B cell (primary cell): Measurements from ENCODE around the gene TPCN2. TPM values are rescaled to one million over a fixed set of nuclear protein-coding genes. Genes with fewer than 3 reads are reported as not detected.

Experiments
- ATAC-seq: fragments of 200-7000 bp; cut with Tn5 transposase; one replicate; pipeline ENCODE4 v1.10.0; 2021; ENCODE audit warnings: low read depth, mild to moderate bottlenecking, moderate number of reproducible peaks, moderate library complexity
- CTCF ChIA-PET: fragments of 350-600 bp; sonication (Branson Sonifier 250); formaldehyde crosslinking; loops from one replicate; lab custom pipeline; 2021; ENCODE audit warnings: antibody characterized with exemption, inconsistent platforms; lab: Charles Lee
- POLR2A ChIA-PET: fragments of 350-600 bp; sonication (Branson Sonifier 250); formaldehyde crosslinking; loops from one replicate; lab custom pipeline; 2021; ENCODE audit warnings: antibody characterized with exemption; lab: Charles Lee
- DNase-seq: peaks from one replicate; pipeline ENCODE4 v3.0.0; 2013
- H2AFZ ChIP-seq: 2 replicates; pipeline ENCODE4 v1.6.1; 2012; ENCODE audit warnings: mild to moderate bottlenecking, low read depth, low read length; ENCODE audit not compliant: insufficient read depth, poor library complexity, severe bottlenecking
- H3K27ac ChIP-seq, 2 donors: 1 replicate in 1 of 2; 2 replicates in 1 of 2; pipeline ENCODE4 v1.5.1; 2012 to 2013; ENCODE audit warnings: low read length in 2 of 2, mild to moderate bottlenecking in 2 of 2, moderate library complexity in 1 of 2
- H3K27me3 ChIP-seq, 4 experiments: fragments of 200-600 bp in 1 of 4; sonication (generic) in 1 of 4; replicated peaks in 1 of 4; 1 replicate in 2 of 4; 2 replicates in 2 of 4; pipeline versions ENCODE4 v1.6.1 to v1.7.0; 2013 to 2016; ENCODE audit warnings: low read length in 3 of 4, mild to moderate bottlenecking in 2 of 4, mixed read lengths in 1 of 4, moderate library complexity in 1 of 4; ENCODE audit not compliant: insufficient read depth in 4 of 4, control insufficient read depth in 3 of 4; ENCODE audit errors: control extremely low read depth in 1 of 4
- H3K36me3 ChIP-seq, 2 experiments: replicated peaks in 1 of 2; 1 replicate in 1 of 2; 2 replicates in 1 of 2; pipeline versions ENCODE4 v1.6.1 to v1.7.1; 2013; ENCODE audit warnings: low read length in 1 of 2; ENCODE audit not compliant: insufficient read depth in 2 of 2, control insufficient read depth in 1 of 2; ENCODE audit errors: control extremely low read depth in 1 of 2, extremely low read depth in 1 of 2
- H3K4me1 ChIP-seq, 2 donors: fragments of 200-600 bp in 1 of 2; sonication (generic) in 1 of 2; 1 replicate in 1 of 2; 2 replicates in 1 of 2; pipeline versions ENCODE4 v1.5.1 to v1.6.1; 2013 to 2017; ENCODE audit warnings: low read length in 2 of 2; ENCODE audit not compliant: control insufficient read depth in 2 of 2, insufficient read depth in 2 of 2
- H3K4me2 ChIP-seq: replicated peaks from 2 replicates; pipeline ENCODE3; 2012; ENCODE audit warnings: mild to moderate bottlenecking, low read depth, low read length; ENCODE audit not compliant: poor library complexity, severe bottlenecking
- H3K4me3 ChIP-seq, 5 experiments: fragments of 200-600 bp in 1 of 5; sonication (generic) in 1 of 5; 1 replicate in 3 of 5; 2 replicates in 2 of 5; pipeline versions ENCODE4 v1.5.1 to v1.7.0; 2011 to 2016; ENCODE audit warnings: low read length in 4 of 5, mild to moderate bottlenecking in 4 of 5, low read depth in 2 of 5, control low read depth in 1 of 5, moderate library complexity in 1 of 5; ENCODE audit not compliant: insufficient read depth in 1 of 5; ENCODE audit errors: control extremely low read depth in 1 of 5, extremely low read depth in 1 of 5
- H3K79me2 ChIP-seq: fragments of 200-600 bp; sonication (generic); one replicate; pipeline ENCODE4 v1.6.0; 2016; ENCODE audit warnings: low read length; ENCODE audit not compliant: control insufficient read depth, insufficient read depth
- H3K9ac ChIP-seq: fragments of 200-600 bp; sonication (generic); 2 replicates; pipeline ENCODE4 v1.6.1; 2017; ENCODE audit warnings: mild to moderate bottlenecking, low read length, moderate library complexity
- H3K9me3 ChIP-seq, 3 donors: one replicate each; pipeline versions ENCODE4 v1.6.1 to v1.7.1; 2013; ENCODE audit warnings: low read length in 2 of 3; ENCODE audit not compliant: control insufficient read depth in 2 of 3, insufficient read depth in 1 of 3; ENCODE audit errors: control extremely low read depth in 1 of 3
- H4K20me1 ChIP-seq: 2 replicates; pipeline ENCODE4 v1.6.0; 2012; ENCODE audit warnings: mild to moderate bottlenecking, low read length; ENCODE audit not compliant: insufficient read depth, control insufficient read depth, poor library complexity, severe bottlenecking
- H3K27ac Mint-ChIP-seq: one replicate; pipeline ENCODE4 v1.8.0; 2021; ENCODE audit warnings: mixed read lengths
- H3K27me3 Mint-ChIP-seq: one replicate; pipeline ENCODE4 v1.8.0; 2021; ENCODE audit warnings: mixed read lengths
- H3K4me1 Mint-ChIP-seq: one replicate; pipeline ENCODE4 v1.8.0; 2021; ENCODE audit warnings: mixed read lengths
- H3K4me3 Mint-ChIP-seq: one replicate; pipeline ENCODE4 v1.8.0; 2021; ENCODE audit warnings: mixed read lengths
- H3K9me3 Mint-ChIP-seq: one replicate; pipeline ENCODE4 v1.8.0; 2022; ENCODE audit warnings: mixed read lengths; ENCODE audit not compliant: insufficient read depth
- CTCF ChIP-seq: fragments of 200-600 bp; IDR thresholded peaks from one replicate; pipeline ENCODE4 v1.8.0; 2022; ENCODE audit warnings: antibody characterized with exemption, mild to moderate bottlenecking
- EZH2 ChIP-seq: IDR thresholded peaks from 2 replicates; pipeline ENCODE4 v1.6.1; 2012; ENCODE audit warnings: borderline replicate concordance, low read depth, mild to moderate bottlenecking, moderate library complexity, low read length; ENCODE audit not compliant: insufficient read depth, poor library complexity, severe bottlenecking
- WGBS: methylation state at CpG from one replicate; pipeline ENCODE4 v1.1.5; 2013; ENCODE audit warnings: missing lambda C conversion rate; ENCODE audit not compliant: insufficient coverage; 5-methylcytosine and 5-hydroxymethylcytosine counted together
- intact Hi-C: fragments of 100-400 bp; cut with micrococcal nuclease; formaldehyde crosslinking; loops from one replicate; pipeline ENCODE4 v1.10.0; 2022
- polyA plus RNA-seq: library from polyadenylated mRNA; depleted of rRNA; stranded (reverse); fragments of >200 nt; gene quantifications from 2 replicates; pipeline ENCODE4 v1.2.3, GENCODE V29; 2012
- total RNA-seq, 2 donors: library from RNA; stranded (reverse); fragments of 120-200 nt in 1 of 2; gene quantifications; 1 replicate in 1 of 2; 2 replicates in 1 of 2; pipeline versions ENCODE4 v1.2.3 to v1.2.4, GENCODE V29; 2013 to 2022

The TPCN2 gene
- total and polyA plus RNA-seq, 2 donors (not counting 1 experiment from before 2014, with no cell fraction given) = 16.8 to 71.4 TPM

GRCh38 chr11:69129053-69129452, 80.3 kb downstream of the TPCN2 start:
- TF ChIP-seq CTCF (no peak), EZH2 (no peak)
- H3K9me3 Mint-ChIP-seq = peaks cover 11% of the 10 kb centered on the region

GRCh38 chr11:69129647-69130046, 80.9 kb downstream of the TPCN2 start:
- intact Hi-C loops = no loop called here
- Histone ChIP-seq H2AFZ (no peak overlapping the region), H3K9ac (no peak overlapping the region), H3K9me3 (peaks cover 0 to 31% (median 10%) of the 10 kb centered on the region in 3 donors), H3K27me3 (peaks cover 0 to 2% (median 0%) of the 10 kb centered on the region in 4 experiments), H3K36me3 (no peaks in the 10 kb centered on the region), H3K4me2 (no peak overlapping the region), H3K27ac (no peak overlapping the region), H3K4me1 (peaks cover 0 to 3% of the 10 kb centered on the region in 2 donors), H3K4me3 (no peak overlapping the region), H4K20me1 (no peaks in the 10 kb centered on the region), H3K79me2 (no peaks in the 10 kb centered on the region)
- WGBS = 94% methylated on average over 3 of the region's 7 CpGs
- no peak overlapping the region for H3K4me3 Mint-ChIP-seq
- ChIA-PET POLR2A (no interaction called here), CTCF (no interaction called here)
- no peak overlapping the region for H3K27ac Mint-ChIP-seq
- DNase-seq (no peak), ATAC-seq (no peak)
- peaks cover 5% of the 10 kb centered on the region for H3K4me1 Mint-ChIP-seq
- TF ChIP-seq CTCF = no peak
- no peak for TF ChIP-seq EZH2
- no peaks in the 10 kb centered on the region for H3K27me3 Mint-ChIP-seq
- H3K9me3 Mint-ChIP-seq = peaks cover 13% of the 10 kb centered on the region

More at GRCh38 chr11:69129053-69129452, 80.3 kb downstream of the TPCN2 start:
- no peak overlapping the region for H3K4me2 ChIP-seq
- intact Hi-C loops = no loop called here
- ChIA-PET POLR2A (no interaction called here), CTCF (no interaction called here)
- Mint-ChIP-seq H3K4me3 (no peak overlapping the region), H3K27me3 (no peaks in the 10 kb centered on the region), H3K27ac (no peak overlapping the region), H3K4me1 (peaks cover 1% of the 10 kb centered on the region)
- no peak for ATAC-seq
- H3K4me3 ChIP-seq = no peak overlapping the region
- H3K9ac ChIP-seq = no peak overlapping the region
- H3K27me3 ChIP-seq = peaks cover 0 to 2% (median 0%) of the 10 kb centered on the region in 4 experiments
- no peaks in the 10 kb centered on the region for H4K20me1 ChIP-seq
- 92% methylated on average over 2 of the region's 2 CpGs for WGBS
- H3K27ac ChIP-seq = no peak overlapping the region
- H3K4me1 ChIP-seq = peaks cover under 1 to 2% of the 10 kb centered on the region in 2 donors
- no peak for DNase-seq
- H3K36me3 ChIP-seq = no peaks in the 10 kb centered on the region
- no peaks in the 10 kb centered on the region for H3K79me2 ChIP-seq
- peaks cover 0 to 25% (median 10%) of the 10 kb centered on the region in 3 donors for H3K9me3 ChIP-seq
- H2AFZ ChIP-seq = no peak overlapping the region
